WTC11 (cell line): ENCODE measurements around the gene ITPRIP. TPM values are rescaled to one million over a fixed set of nuclear protein-coding genes. Genes with fewer than 3 reads are reported as not detected.
A peak's percentile ranks its signal among the peaks of the same experiment; 100 is the strongest.

Experiments used
- ATAC-seq: fragments of 200-7000 bp; cut with Tn5 transposase; 2 replicates; pipeline ENCODE4 v1.10.0; 2021; ENCODE audit warnings: mild to moderate bottlenecking, moderate library complexity
- CTCF ChIA-PET: fragments of 300-600 bp; sonication (Branson Sonifier 250); formaldehyde crosslinking; loops from one replicate; lab custom pipeline; 2021; ENCODE audit warnings: antibody characterized with exemption; lab: Charles Lee
- POLR2A ChIA-PET: fragments of 350-600 bp; sonication (Branson Sonifier 250); formaldehyde crosslinking; loops from one replicate; lab custom pipeline; 2021; ENCODE audit warnings: antibody characterized with exemption; lab: Charles Lee
- DNase-seq: peaks from one replicate; pipeline ENCODE4 v3.0.0; 2021; ENCODE audit warnings: low spot score
- H3K27ac Mint-ChIP-seq: 2 replicates; pipeline ENCODE4 v1.8.0; 2021; ENCODE audit warnings: mixed read lengths
- H3K27me3 Mint-ChIP-seq: 2 replicates; pipeline ENCODE4 v1.8.0; 2021; ENCODE audit warnings: low read depth, mild to moderate bottlenecking, moderate library complexity, mixed read lengths
- H3K36me3 Mint-ChIP-seq: 2 replicates; pipeline ENCODE4 v1.8.0; 2021; ENCODE audit warnings: mixed read lengths
- H3K4me1 Mint-ChIP-seq: 2 replicates; pipeline ENCODE4 v1.8.0; 2022; ENCODE audit warnings: mixed read lengths
- H3K4me3 Mint-ChIP-seq: 2 replicates; pipeline ENCODE4 v1.8.0; 2021; ENCODE audit warnings: mild to moderate bottlenecking, moderate library complexity, mixed read lengths
- H3K9me3 Mint-ChIP-seq: 2 replicates; pipeline ENCODE4 v1.8.0; 2021; ENCODE audit warnings: mixed read lengths
- ATF1 ChIP-seq: sonication (generic); formaldehyde crosslinking; IDR thresholded peaks from 2 replicates; pipeline ENCODE4 v1.8.1; 2023; ENCODE audit warnings: mild to moderate bottlenecking, moderate library complexity, missing genetic modification reagents
- CTCF ChIP-seq: fragments of 200-600 bp; IDR thresholded peaks from 2 replicates; pipeline ENCODE4 v1.8.0; 2022; ENCODE audit warnings: antibody characterized with exemption
- E2F1 ChIP-seq: sonication (generic); formaldehyde crosslinking; IDR thresholded peaks from 2 replicates; pipeline ENCODE4 v1.8.0; 2022; ENCODE audit warnings: mild to moderate bottlenecking, missing genetic modification reagents
- ESRRA ChIP-seq: sonication (generic); formaldehyde crosslinking; IDR thresholded peaks from 2 replicates; pipeline ENCODE4 v1.8.1; 2022; ENCODE audit warnings: mild to moderate bottlenecking, missing genetic modification reagents, borderline replicate concordance
- FOXJ3 ChIP-seq: sonication (generic); formaldehyde crosslinking; IDR thresholded peaks from 2 replicates; pipeline ENCODE4 v1.9.0; 2021; ENCODE audit warnings: missing genetic modification reagents, mild to moderate bottlenecking, borderline replicate concordance
- FOXP1 ChIP-seq: sonication (generic); formaldehyde crosslinking; IDR thresholded peaks from 2 replicates; pipeline ENCODE4 v1.8.0; 2022; ENCODE audit warnings: missing genetic modification reagents, mild to moderate bottlenecking, moderate library complexity, borderline replicate concordance
- MAX ChIP-seq: sonication (generic); formaldehyde crosslinking; IDR thresholded peaks from 2 replicates; pipeline ENCODE4 v1.8.0; 2022; ENCODE audit warnings: mild to moderate bottlenecking, missing genetic modification reagents
- NR1H2 ChIP-seq: sonication (generic); formaldehyde crosslinking; IDR thresholded peaks from 2 replicates; pipeline ENCODE4 v1.9.0; 2021; ENCODE audit warnings: mild to moderate bottlenecking, moderate library complexity, missing genetic modification reagents
- OVOL2 ChIP-seq: fragments of 250-450 bp; sonication (Bioruptor Pico); IDR thresholded peaks from 2 replicates; pipeline ENCODE4 v1.9.0; 2021; ENCODE audit warnings: mild to moderate bottlenecking, borderline replicate concordance
- SP1 ChIP-seq: sonication (generic); formaldehyde crosslinking; conservative IDR thresholded peaks from 2 replicates; pipeline ENCODE4 v1.8.1; 2022; ENCODE audit warnings: missing genetic modification reagents
- TCF7 ChIP-seq: sonication (generic); formaldehyde crosslinking; IDR thresholded peaks from 2 replicates; pipeline ENCODE4 v1.8.0; 2022; ENCODE audit warnings: mild to moderate bottlenecking, low read depth, missing genetic modification reagents, moderate library complexity
- TEAD1 ChIP-seq: sonication (generic); formaldehyde crosslinking; IDR thresholded peaks from 2 replicates; pipeline ENCODE4 v1.8.0; 2022; ENCODE audit warnings: mild to moderate bottlenecking, missing genetic modification reagents
- ZNF138 ChIP-seq: sonication (generic); formaldehyde crosslinking; conservative IDR thresholded peaks from 2 replicates; pipeline ENCODE4 v1.8.1; 2022; ENCODE audit warnings: mild to moderate bottlenecking, moderate library complexity, missing genetic modification reagents
- ZNF219 ChIP-seq: sonication (generic); formaldehyde crosslinking; IDR thresholded peaks from 2 replicates; pipeline ENCODE4 v1.8.0; 2023; ENCODE audit warnings: missing genetic modification reagents, mild to moderate bottlenecking, borderline replicate concordance
- total RNA-seq: library from RNA; stranded (reverse); gene quantifications from 3 replicates; pipeline ENCODE4 v1.2.3, GENCODE V29; 2021
- TF ChIP-seq, protein P1 (sequence below): sonication (generic); formaldehyde crosslinking; IDR thresholded peaks from 2 replicates; pipeline ENCODE4 v1.8.1; 2023; ENCODE audit warnings: mild to moderate bottlenecking, missing genetic modification reagents, borderline replicate concordance
- TF ChIP-seq, protein P2 (sequence below): sonication (generic); formaldehyde crosslinking; IDR thresholded peaks from 2 replicates; pipeline ENCODE4 v1.8.0; 2023; ENCODE audit warnings: missing genetic modification reagents, mild to moderate bottlenecking, borderline replicate concordance
- TF ChIP-seq, protein P3 (sequence below): fragments of 250-450 bp; sonication (Bioruptor Pico); IDR thresholded peaks from 2 replicates; pipeline ENCODE4 v1.9.0; 2021; ENCODE audit warnings: moderate library complexity, mild to moderate bottlenecking, inconsistent platforms, borderline replicate concordance

Gene ITPRIP
- total RNA-seq, 1 experiment from 2014 or later = 16.8 TPM

- DNase-seq = peak; percentile 98
- no peak within 1 kb of the TSS for H3K27ac Mint-ChIP-seq
- peaks cover 9% of the 10 kb centered on the region for H3K4me1 Mint-ChIP-seq
- TF ChIP-seq, protein P1, sequence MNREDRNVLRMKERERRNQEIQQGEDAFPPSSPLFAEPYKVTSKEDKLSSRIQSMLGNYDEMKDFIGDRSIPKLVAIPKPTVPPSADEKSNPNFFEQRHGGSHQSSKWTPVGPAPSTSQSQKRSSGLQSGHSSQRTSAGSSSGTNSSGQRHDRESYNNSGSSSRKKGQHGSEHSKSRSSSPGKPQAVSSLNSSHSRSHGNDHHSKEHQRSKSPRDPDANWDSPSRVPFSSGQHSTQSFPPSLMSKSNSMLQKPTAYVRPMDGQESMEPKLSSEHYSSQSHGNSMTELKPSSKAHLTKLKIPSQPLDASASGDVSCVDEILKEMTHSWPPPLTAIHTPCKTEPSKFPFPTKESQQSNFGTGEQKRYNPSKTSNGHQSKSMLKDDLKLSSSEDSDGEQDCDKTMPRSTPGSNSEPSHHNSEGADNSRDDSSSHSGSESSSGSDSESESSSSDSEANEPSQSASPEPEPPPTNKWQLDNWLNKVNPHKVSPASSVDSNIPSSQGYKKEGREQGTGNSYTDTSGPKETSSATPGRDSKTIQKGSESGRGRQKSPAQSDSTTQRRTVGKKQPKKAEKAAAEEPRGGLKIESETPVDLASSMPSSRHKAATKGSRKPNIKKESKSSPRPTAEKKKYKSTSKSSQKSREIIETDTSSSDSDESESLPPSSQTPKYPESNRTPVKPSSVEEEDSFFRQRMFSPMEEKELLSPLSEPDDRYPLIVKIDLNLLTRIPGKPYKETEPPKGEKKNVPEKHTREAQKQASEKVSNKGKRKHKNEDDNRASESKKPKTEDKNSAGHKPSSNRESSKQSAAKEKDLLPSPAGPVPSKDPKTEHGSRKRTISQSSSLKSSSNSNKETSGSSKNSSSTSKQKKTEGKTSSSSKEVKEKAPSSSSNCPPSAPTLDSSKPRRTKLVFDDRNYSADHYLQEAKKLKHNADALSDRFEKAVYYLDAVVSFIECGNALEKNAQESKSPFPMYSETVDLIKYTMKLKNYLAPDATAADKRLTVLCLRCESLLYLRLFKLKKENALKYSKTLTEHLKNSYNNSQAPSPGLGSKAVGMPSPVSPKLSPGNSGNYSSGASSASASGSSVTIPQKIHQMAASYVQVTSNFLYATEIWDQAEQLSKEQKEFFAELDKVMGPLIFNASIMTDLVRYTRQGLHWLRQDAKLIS = 0 out of 2 replicates have a peak, but pooled peaks have one; percentile 32
- TF ChIP-seq CTCF = peak; percentile 73
- TF ChIP-seq ZNF138 (CRISPR knock-in tag) = peak; percentile 60; the same call in 1 of the 2 replicates
- TF ChIP-seq ATF1 (CRISPR knock-in tag) = no peak
- no peak for TF ChIP-seq FOXP1 (CRISPR knock-in tag)
- no peak for TF ChIP-seq NR1H2 (CRISPR knock-in tag)
- TF ChIP-seq SP1 (CRISPR knock-in tag) = peak; percentile 59; the same call in 1 of the 2 replicates
- TF ChIP-seq, protein P2, sequence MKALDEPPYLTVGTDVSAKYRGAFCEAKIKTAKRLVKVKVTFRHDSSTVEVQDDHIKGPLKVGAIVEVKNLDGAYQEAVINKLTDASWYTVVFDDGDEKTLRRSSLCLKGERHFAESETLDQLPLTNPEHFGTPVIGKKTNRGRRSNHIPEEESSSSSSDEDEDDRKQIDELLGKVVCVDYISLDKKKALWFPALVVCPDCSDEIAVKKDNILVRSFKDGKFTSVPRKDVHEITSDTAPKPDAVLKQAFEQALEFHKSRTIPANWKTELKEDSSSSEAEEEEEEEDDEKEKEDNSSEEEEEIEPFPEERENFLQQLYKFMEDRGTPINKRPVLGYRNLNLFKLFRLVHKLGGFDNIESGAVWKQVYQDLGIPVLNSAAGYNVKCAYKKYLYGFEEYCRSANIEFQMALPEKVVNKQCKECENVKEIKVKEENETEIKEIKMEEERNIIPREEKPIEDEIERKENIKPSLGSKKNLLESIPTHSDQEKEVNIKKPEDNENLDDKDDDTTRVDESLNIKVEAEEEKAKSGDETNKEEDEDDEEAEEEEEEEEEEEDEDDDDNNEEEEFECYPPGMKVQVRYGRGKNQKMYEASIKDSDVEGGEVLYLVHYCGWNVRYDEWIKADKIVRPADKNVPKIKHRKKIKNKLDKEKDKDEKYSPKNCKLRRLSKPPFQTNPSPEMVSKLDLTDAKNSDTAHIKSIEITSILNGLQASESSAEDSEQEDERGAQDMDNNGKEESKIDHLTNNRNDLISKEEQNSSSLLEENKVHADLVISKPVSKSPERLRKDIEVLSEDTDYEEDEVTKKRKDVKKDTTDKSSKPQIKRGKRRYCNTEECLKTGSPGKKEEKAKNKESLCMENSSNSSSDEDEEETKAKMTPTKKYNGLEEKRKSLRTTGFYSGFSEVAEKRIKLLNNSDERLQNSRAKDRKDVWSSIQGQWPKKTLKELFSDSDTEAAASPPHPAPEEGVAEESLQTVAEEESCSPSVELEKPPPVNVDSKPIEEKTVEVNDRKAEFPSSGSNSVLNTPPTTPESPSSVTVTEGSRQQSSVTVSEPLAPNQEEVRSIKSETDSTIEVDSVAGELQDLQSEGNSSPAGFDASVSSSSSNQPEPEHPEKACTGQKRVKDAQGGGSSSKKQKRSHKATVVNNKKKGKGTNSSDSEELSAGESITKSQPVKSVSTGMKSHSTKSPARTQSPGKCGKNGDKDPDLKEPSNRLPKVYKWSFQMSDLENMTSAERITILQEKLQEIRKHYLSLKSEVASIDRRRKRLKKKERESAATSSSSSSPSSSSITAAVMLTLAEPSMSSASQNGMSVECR (CRISPR knock-in tag) = no peak
- peak; percentile 22; the same call in 1 of the 2 replicates for TF ChIP-seq MAX (CRISPR knock-in tag)
- 0 out of 2 replicates have a peak, but pooled peaks have one; percentile 33 for TF ChIP-seq TEAD1 (CRISPR knock-in tag)
- TF ChIP-seq, all 79 proteins: peak for 6
- peaks cover 10% of the 10 kb centered on the region for H3K27me3 Mint-ChIP-seq
- ChIA-PET POLR2A (interaction anchor here (0.7 to 1.5 kb wide), 6 partner anchors 15 to 232 kb away, joined by 3 to 14 read pairs (median 4); partner anchors contain the start of genes GSTO2, ITPRIP and SFR1), CTCF (interaction anchor here (0.6 to 4.8 kb wide), 65 partner anchors 11 to 628 kb away, joined by 3 to 60 read pairs (median 5); partner anchors contain the start of genes GSTO1, GSTO2, ITPRIP and SFR1)
- H3K4me3 Mint-ChIP-seq = no peak within 1 kb of the TSS
- no peaks in the 10 kb centered on the region for H3K9me3 Mint-ChIP-seq
- no peaks in the 10 kb centered on the region for H3K36me3 Mint-ChIP-seq
- ATAC-seq = peak; percentile 96
Observed at GRCh38 chr10:104353325-104354048, 15.2 kb upstream of the ITPRIP start, which contains the start of gene CFAP58. TSS of gene CFAP58 (plus strand) at chr10:104353833. CDS start at chr10:104353898, 65 bp downstream.

- no peak overlapping the region for H3K4me3 Mint-ChIP-seq
- POLR2A ChIA-PET = no interaction called here
- CTCF ChIA-PET = interaction anchor here (0.6 to 4.8 kb wide), 6 partner anchors 46 to 140 kb away, joined by 3 to 55 read pairs (median 8); no protein-coding TSS in a partner anchor
- no peak overlapping the region for H3K27ac Mint-ChIP-seq
- no peaks in the 10 kb centered on the region for H3K9me3 Mint-ChIP-seq
- peaks cover 10% of the 10 kb centered on the region for H3K27me3 Mint-ChIP-seq
- H3K4me1 Mint-ChIP-seq = peaks cover 9% of the 10 kb centered on the region
- H3K36me3 Mint-ChIP-seq = no peaks in the 10 kb centered on the region
- ATAC-seq (no peak), DNase-seq (no peak)
- TF ChIP-seq E2F1 (CRISPR knock-in tag) (no peak), TCF7 (CRISPR knock-in tag) (no peak), OVOL2 (no peak), ESRRA (CRISPR knock-in tag) (no peak), ZNF219 (CRISPR knock-in tag) (no peak), CTCF (no peak), FOXJ3 (CRISPR knock-in tag) (no peak)
- TF ChIP-seq, protein P3, sequence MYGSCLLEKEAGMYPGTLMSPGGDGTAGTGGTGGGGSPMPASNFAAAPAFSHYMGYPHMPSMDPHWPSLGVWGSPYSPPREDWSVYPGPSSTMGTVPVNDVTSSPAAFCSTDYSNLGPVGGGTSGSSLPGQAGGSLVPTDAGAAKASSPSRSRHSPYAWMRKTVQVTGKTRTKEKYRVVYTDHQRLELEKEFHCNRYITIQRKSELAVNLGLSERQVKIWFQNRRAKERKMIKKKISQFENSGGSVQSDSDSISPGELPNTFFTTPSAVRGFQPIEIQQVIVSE (CRISPR knock-in tag) = no peak
Observed at GRCh38 chr10:104351919-104352318, 13.7 kb upstream of the ITPRIP start.
